HL-60 (cell line): ENCODE results near the gene HES6.

Experiments used
- DNase-seq, 2 experiments: peaks; one replicate each; pipeline ENCODE4 v3.0.0-alpha.2; 2010 to 2020; ENCODE audit warnings: low read depth in 1 of 2, low spot score in 1 of 2
- H3K27ac ChIP-seq: fragments of 250-450 bp; sonication (Bioruptor Pico); replicated peaks from 2 replicates; pipeline ENCODE4 v1.5.1; 2020; ENCODE audit warnings: mild to moderate bottlenecking, moderate library complexity
- H3K27me3 ChIP-seq: fragments of 250-450 bp; sonication (Bioruptor Pico); 2 replicates; pipeline ENCODE4 v1.5.1; 2021; ENCODE audit warnings: mild to moderate bottlenecking, moderate library complexity; ENCODE audit not compliant: insufficient read depth, poor library complexity, severe bottlenecking
- H3K4me3 ChIP-seq: replicated peaks from 2 replicates; pipeline ENCODE4 v1.5.1; 2011; ENCODE audit warnings: mild to moderate bottlenecking, control low read depth, low read length; ENCODE audit not compliant: insufficient read depth
- CTCF ChIP-seq: IDR thresholded peaks from one replicate; pipeline ENCODE4 v1.5.1; 2011; ENCODE audit warnings: low read length, control low read depth, inconsistent platforms; ENCODE audit not compliant: insufficient read depth
- GABPA ChIP-seq: IDR thresholded peaks from 2 replicates; pipeline ENCODE4 v1.6.1; 2012; ENCODE audit warnings: low read depth
- POLR2AphosphoS5 ChIP-seq: IDR thresholded peaks from 2 replicates; pipeline ENCODE4 v1.6.1; 2012; ENCODE audit warnings: low read depth
- REST ChIP-seq: IDR thresholded peaks from 2 replicates; pipeline ENCODE4 v1.6.1; 2012; ENCODE audit warnings: low read depth; ENCODE audit not compliant: insufficient replicate concordance
- SPI1 ChIP-seq: IDR thresholded peaks from 2 replicates; pipeline ENCODE4 v1.6.1; 2012; ENCODE audit warnings: low read depth, mild to moderate bottlenecking, borderline replicate concordance

The HES6 gene

GRCh38 chr2:238285653-238286082, 45.8 kb upstream of the HES6 start:
- H3K4me3 ChIP-seq, result no peak overlapping the region
- no peaks in the 10 kb centered on the region for H3K27me3 ChIP-seq
- no peak for TF ChIP-seq SPI1
- TF ChIP-seq CTCF, result no peak
- no peak for TF ChIP-seq GABPA
- TF ChIP-seq REST, result no peak
- TF ChIP-seq POLR2AphosphoS5, result no peak
- peak in 1 of 2 experiments; percentile 47 for DNase-seq
- H3K27ac ChIP-seq, result no peak overlapping the region; the same call in 1 of the 2 replicates

- DNase-seq, result no peak
- Histone ChIP-seq H3K27ac (no peak overlapping the region), H3K4me3 (no peak overlapping the region), H3K27me3 (no peaks in the 10 kb centered on the region)
- no peak for TF ChIP-seq POLR2AphosphoS5
- no peak for TF ChIP-seq SPI1
- no peak for TF ChIP-seq REST
- TF ChIP-seq GABPA, result no peak
- no peak for TF ChIP-seq CTCF
These were observed 45.1 kb upstream of the HES6 start for GRCh38 chr2:238284802-238285515.

- DNase-seq, result no peak
- no peak for TF ChIP-seq POLR2AphosphoS5
- no peak for TF ChIP-seq REST
- TF ChIP-seq CTCF, result no peak
- no peak for TF ChIP-seq GABPA
- no peak for TF ChIP-seq SPI1
- no peak overlapping the region for H3K4me3 ChIP-seq
- H3K27ac ChIP-seq, result no peak overlapping the region
- H3K27me3 ChIP-seq, result no peaks in the 10 kb centered on the region
These were observed 43.3 kb upstream of the HES6 start for GRCh38 chr2:238282861-238283738.
